WTC11 (cell line): ENCODE data around the gene PGAP6. TPM values are rescaled to one million over a fixed set of nuclear protein-coding genes. Genes with fewer than 3 reads are reported as not detected.

Experiments
- ATAC-seq: fragments of 200-7000 bp; cut with Tn5 transposase; 2 replicates; pipeline ENCODE4 v1.10.0; 2021; ENCODE audit warnings: mild to moderate bottlenecking, moderate library complexity
- CTCF ChIA-PET: fragments of 300-600 bp; sonication (Branson Sonifier 250); formaldehyde crosslinking; loops from one replicate; lab custom pipeline; 2021; ENCODE audit warnings: antibody characterized with exemption; lab: Charles Lee
- POLR2A ChIA-PET: fragments of 350-600 bp; sonication (Branson Sonifier 250); formaldehyde crosslinking; loops from one replicate; lab custom pipeline; 2021; ENCODE audit warnings: antibody characterized with exemption; lab: Charles Lee
- DNase-seq: peaks from one replicate; pipeline ENCODE4 v3.0.0; 2021; ENCODE audit warnings: low spot score
- H3K27ac Mint-ChIP-seq: 2 replicates; pipeline ENCODE4 v1.8.0; 2021; ENCODE audit warnings: mixed read lengths
- H3K27me3 Mint-ChIP-seq: 2 replicates; pipeline ENCODE4 v1.8.0; 2021; ENCODE audit warnings: low read depth, mild to moderate bottlenecking, moderate library complexity, mixed read lengths
- H3K36me3 Mint-ChIP-seq: 2 replicates; pipeline ENCODE4 v1.8.0; 2021; ENCODE audit warnings: mixed read lengths
- H3K4me1 Mint-ChIP-seq: 2 replicates; pipeline ENCODE4 v1.8.0; 2022; ENCODE audit warnings: mixed read lengths
- H3K4me3 Mint-ChIP-seq: 2 replicates; pipeline ENCODE4 v1.8.0; 2021; ENCODE audit warnings: mild to moderate bottlenecking, moderate library complexity, mixed read lengths
- H3K9me3 Mint-ChIP-seq: 2 replicates; pipeline ENCODE4 v1.8.0; 2021; ENCODE audit warnings: mixed read lengths
- ATF2 ChIP-seq: sonication (generic); formaldehyde crosslinking; IDR thresholded peaks from 2 replicates; pipeline ENCODE4 v1.8.1; 2022; ENCODE audit warnings: low read depth, missing genetic modification reagents, borderline replicate concordance
- CREM ChIP-seq: sonication (generic); formaldehyde crosslinking; IDR thresholded peaks from 2 replicates; pipeline ENCODE4 v1.8.1; 2022; ENCODE audit warnings: mild to moderate bottlenecking, missing genetic modification reagents, moderate library complexity
- ERG ChIP-seq: fragments of 250-450 bp; sonication (Bioruptor Pico); IDR thresholded peaks from 2 replicates; pipeline ENCODE4 v1.8.0; 2021; ENCODE audit warnings: mild to moderate bottlenecking
- ESRRA ChIP-seq: sonication (generic); formaldehyde crosslinking; IDR thresholded peaks from 2 replicates; pipeline ENCODE4 v1.8.1; 2022; ENCODE audit warnings: mild to moderate bottlenecking, missing genetic modification reagents, borderline replicate concordance
- MYBL2 ChIP-seq: sonication (generic); formaldehyde crosslinking; IDR thresholded peaks from 2 replicates; pipeline ENCODE4 v1.8.1; 2023; ENCODE audit warnings: mild to moderate bottlenecking, moderate library complexity, missing genetic modification reagents
- NFATC4 ChIP-seq: fragments of 250-450 bp; sonication (Bioruptor Pico); IDR thresholded peaks from 2 replicates; pipeline ENCODE4 v1.9.0; 2021; ENCODE audit warnings: mild to moderate bottlenecking
- PRDM15 ChIP-seq: sonication (generic); formaldehyde crosslinking; IDR thresholded peaks from 2 replicates; pipeline ENCODE4 v1.8.0; 2022; ENCODE audit warnings: missing genetic modification reagents
- PRRX2 ChIP-seq: fragments of 250-450 bp; sonication (Bioruptor Pico); IDR thresholded peaks from 2 replicates; pipeline ENCODE4 v1.8.0; 2021; ENCODE audit warnings: mild to moderate bottlenecking
- TCF7 ChIP-seq: sonication (generic); formaldehyde crosslinking; IDR thresholded peaks from 2 replicates; pipeline ENCODE4 v1.8.0; 2022; ENCODE audit warnings: mild to moderate bottlenecking, low read depth, missing genetic modification reagents, moderate library complexity
- TEAD4 ChIP-seq: sonication (generic); formaldehyde crosslinking; IDR thresholded peaks from 2 replicates; pipeline ENCODE4 v1.8.0; 2022; ENCODE audit warnings: mild to moderate bottlenecking, missing genetic modification reagents
- ZNF138 ChIP-seq: sonication (generic); formaldehyde crosslinking; conservative IDR thresholded peaks from 2 replicates; pipeline ENCODE4 v1.8.1; 2022; ENCODE audit warnings: mild to moderate bottlenecking, moderate library complexity, missing genetic modification reagents
- ZNF263 ChIP-seq: sonication (generic); formaldehyde crosslinking; IDR thresholded peaks from 2 replicates; pipeline ENCODE4 v1.8.1; 2022; ENCODE audit warnings: low read depth, mild to moderate bottlenecking, moderate library complexity, missing genetic modification reagents
- total RNA-seq: library from RNA; stranded (reverse); gene quantifications from 3 replicates; pipeline ENCODE4 v1.2.3, GENCODE V29; 2021
- TF ChIP-seq, protein P1 (sequence below): fragments of 250-450 bp; sonication (Bioruptor Pico); conservative IDR thresholded peaks from 2 replicates; pipeline ENCODE4 v1.9.0; 2021; ENCODE audit warnings: mild to moderate bottlenecking
- TF ChIP-seq, protein P2 (sequence below): sonication (generic); formaldehyde crosslinking; IDR thresholded peaks from 2 replicates; pipeline ENCODE4 v1.8.0; 2023; ENCODE audit warnings: missing genetic modification reagents
- TF ChIP-seq, protein P3 (sequence below): sonication (generic); formaldehyde crosslinking; IDR thresholded peaks from 2 replicates; pipeline ENCODE4 v1.8.1; 2023; ENCODE audit warnings: mild to moderate bottlenecking, missing genetic modification reagents
- TF ChIP-seq, protein P4 (sequence below): fragments of 250-450 bp; sonication (Bioruptor Pico); IDR thresholded peaks from 2 replicates; pipeline ENCODE4 v2.1.2; 2022; ENCODE audit warnings: mild to moderate bottlenecking, moderate library complexity

Gene PGAP6
- total RNA-seq, 1 experiment from 2014 or later: 108 TPM

DNA sequence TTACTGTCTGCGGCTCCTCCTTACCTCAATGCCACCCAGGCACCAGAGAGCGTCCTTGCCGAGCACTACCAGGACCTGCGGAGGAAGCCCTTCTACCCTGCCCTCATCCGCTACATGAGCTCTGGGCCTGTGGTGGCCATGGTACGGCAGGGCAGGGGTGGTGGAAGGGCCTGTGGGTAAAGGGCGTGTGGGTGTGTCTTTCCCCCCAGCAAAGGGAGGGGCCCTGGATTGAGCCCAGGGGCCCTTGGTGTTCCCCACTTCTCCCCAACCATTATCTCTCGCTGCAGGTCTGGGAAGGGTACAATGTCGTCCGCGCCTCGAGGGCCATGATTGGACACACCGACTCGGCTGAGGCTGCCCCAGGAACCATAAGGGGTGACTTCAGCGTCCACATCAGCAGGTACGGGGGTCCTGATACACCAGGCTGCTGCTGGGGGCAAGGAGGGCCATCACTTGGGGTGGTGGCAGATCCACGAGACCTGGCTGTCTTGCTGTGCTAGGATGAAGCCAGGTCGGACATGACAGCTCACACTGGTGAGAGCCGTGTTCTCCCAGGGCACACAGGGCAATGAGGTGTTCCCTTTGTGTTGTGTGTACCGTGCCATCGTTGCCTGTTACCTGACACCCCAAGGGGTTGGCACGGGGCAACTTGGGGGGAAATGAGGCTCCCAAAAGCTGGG, 17.7 kb upstream of the PGAP6 start:
- Mint-ChIP-seq H3K4me3 (peak overlapping the region; percentile 67), H3K36me3 (peaks cover 5% of the 10 kb centered on the region; the same call in 1 of the 2 replicates), H3K4me1 (peaks cover 25% of the 10 kb centered on the region), H3K9me3 (no peaks in the 10 kb centered on the region), H3K27ac (no peak overlapping the region), H3K27me3 (peaks cover 3% of the 10 kb centered on the region; the same call in 1 of the 2 replicates)
- ChIA-PET POLR2A (interaction anchor here (0.9 kb wide), 1 partner anchor 16 kb away, joined by 3 read pairs; no protein-coding TSS in a partner anchor), CTCF (no interaction called here)
- ATAC-seq: no peak
- no peak for DNase-seq
- no peak for TF ChIP-seq TEAD4 (CRISPR knock-in tag)
- TF ChIP-seq, protein P1, sequence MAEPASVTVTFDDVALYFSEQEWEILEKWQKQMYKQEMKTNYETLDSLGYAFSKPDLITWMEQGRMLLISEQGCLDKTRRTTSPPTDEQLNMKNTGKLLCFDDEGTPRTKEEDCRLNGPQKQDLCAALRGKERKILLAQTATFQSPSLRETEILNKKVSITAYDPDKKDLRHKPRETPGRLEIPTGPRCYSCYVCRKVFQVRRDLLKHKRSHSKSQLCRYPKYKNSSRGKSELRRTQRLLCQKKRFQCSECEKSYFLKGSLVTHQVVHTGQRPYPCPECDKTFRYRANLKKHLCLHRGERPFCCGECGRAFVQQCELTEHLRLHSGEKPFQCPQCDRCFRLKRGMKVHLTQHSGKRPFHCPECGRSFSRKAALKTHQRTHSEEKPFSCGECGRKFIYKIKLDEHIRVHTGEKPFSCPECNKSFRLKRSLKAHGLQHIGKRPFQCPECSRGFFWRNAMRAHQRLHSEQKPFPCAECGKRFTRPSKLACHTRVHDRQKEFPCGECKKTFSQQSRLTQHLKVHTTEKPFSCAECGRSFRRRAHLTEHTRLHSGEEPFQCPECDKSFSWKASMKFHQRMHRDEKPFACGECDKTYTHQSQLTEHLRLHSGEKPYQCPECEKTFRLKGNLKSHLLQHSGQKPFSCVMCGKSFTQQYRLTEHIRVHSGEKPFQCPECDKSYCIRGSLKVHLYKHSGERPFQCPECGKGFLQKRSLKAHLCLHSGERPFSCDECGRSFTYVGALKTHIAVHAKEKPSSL (CRISPR knock-in tag): no peak
- TF ChIP-seq, protein P2, sequence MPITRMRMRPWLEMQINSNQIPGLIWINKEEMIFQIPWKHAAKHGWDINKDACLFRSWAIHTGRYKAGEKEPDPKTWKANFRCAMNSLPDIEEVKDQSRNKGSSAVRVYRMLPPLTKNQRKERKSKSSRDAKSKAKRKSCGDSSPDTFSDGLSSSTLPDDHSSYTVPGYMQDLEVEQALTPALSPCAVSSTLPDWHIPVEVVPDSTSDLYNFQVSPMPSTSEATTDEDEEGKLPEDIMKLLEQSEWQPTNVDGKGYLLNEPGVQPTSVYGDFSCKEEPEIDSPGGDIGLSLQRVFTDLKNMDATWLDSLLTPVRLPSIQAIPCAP (CRISPR knock-in tag): 0 out of 2 replicates have a peak, but pooled peaks have one; percentile 5
- TF ChIP-seq ZNF138 (CRISPR knock-in tag): no peak
- TF ChIP-seq CREM (CRISPR knock-in tag): no peak
- TF ChIP-seq NFATC4 (CRISPR knock-in tag): no peak
- TF ChIP-seq ERG (CRISPR knock-in tag): no peak
- TF ChIP-seq, protein P3, sequence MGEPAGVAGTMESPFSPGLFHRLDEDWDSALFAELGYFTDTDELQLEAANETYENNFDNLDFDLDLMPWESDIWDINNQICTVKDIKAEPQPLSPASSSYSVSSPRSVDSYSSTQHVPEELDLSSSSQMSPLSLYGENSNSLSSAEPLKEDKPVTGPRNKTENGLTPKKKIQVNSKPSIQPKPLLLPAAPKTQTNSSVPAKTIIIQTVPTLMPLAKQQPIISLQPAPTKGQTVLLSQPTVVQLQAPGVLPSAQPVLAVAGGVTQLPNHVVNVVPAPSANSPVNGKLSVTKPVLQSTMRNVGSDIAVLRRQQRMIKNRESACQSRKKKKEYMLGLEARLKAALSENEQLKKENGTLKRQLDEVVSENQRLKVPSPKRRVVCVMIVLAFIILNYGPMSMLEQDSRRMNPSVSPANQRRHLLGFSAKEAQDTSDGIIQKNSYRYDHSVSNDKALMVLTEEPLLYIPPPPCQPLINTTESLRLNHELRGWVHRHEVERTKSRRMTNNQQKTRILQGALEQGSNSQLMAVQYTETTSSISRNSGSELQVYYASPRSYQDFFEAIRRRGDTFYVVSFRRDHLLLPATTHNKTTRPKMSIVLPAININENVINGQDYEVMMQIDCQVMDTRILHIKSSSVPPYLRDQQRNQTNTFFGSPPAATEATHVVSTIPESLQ (CRISPR knock-in tag): no peak

DNA sequence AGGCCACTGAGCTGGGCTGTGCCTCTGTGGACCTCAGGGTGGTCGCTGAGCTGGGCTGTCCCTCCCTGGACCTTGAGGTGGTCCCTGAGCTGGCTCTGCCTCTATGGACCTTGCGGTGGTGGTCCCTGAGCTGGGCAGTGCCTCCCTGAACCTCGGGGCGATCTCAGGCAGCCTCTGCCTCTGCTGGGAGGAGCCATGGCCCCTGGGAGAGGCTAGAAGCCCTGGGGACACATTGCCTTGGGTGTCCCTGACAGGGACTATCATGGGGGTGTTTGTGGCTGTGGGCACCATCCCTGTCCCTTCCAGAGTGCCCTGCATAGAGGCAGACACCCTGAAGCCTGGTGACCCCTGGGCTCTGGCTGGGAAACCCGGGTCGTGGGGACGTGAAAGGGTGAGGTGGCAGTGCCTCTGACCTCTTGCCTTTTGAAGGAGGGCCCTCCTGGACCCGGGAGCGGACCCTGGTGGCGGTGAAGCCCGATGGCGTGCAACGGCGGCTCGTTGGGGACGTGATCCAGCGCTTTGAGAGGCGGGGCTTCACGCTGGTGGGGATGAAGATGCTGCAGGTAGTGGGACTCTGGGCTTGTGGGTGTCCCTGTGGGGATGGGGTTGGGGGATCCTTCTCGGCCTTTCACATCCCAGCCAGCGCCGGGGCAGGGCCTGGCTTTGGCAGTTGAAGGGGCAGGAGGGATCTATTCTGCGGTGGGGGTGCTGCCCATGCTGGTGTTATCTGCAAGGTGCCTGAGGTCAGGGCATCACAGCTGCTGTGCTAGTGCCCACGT, 17.0 kb upstream of the PGAP6 start:
- no peak for ATAC-seq

More for the DNA sequence above, 17.0 kb upstream of the PGAP6 start:
- Mint-ChIP-seq H3K27me3 (peaks cover 3% of the 10 kb centered on the region; the same call in 1 of the 2 replicates), H3K9me3 (no peaks in the 10 kb centered on the region), H3K36me3 (peaks cover 5% of the 10 kb centered on the region; the same call in 1 of the 2 replicates), H3K4me1 (peaks cover 25% of the 10 kb centered on the region), H3K27ac (peak overlapping the region; percentile 86), H3K4me3 (peak overlapping the region; percentile 67)
- POLR2A ChIA-PET: no interaction called here
- TF ChIP-seq ZNF263 (CRISPR knock-in tag) (no peak), TCF7 (CRISPR knock-in tag) (no peak), ATF2 (no peak), MYBL2 (CRISPR knock-in tag) (no peak), PRRX2 (no peak), ESRRA (CRISPR knock-in tag) (no peak), PRDM15 (CRISPR knock-in tag) (no peak)
- TF ChIP-seq, protein P4, sequence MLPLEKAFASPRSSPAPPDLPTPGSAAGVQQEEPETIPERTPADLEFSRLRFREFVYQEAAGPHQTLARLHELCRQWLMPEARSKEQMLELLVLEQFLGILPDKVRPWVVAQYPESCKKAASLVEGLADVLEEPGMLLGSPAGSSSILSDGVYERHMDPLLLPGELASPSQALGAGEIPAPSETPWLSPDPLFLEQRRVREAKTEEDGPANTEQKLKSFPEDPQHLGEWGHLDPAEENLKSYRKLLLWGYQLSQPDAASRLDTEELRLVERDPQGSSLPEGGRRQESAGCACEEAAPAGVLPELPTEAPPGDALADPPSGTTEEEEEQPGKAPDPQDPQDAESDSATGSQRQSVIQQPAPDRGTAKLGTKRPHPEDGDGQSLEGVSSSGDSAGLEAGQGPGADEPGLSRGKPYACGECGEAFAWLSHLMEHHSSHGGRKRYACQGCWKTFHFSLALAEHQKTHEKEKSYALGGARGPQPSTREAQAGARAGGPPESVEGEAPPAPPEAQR: no peak
- DNase-seq: peak; percentile 57
- CTCF ChIA-PET: interaction anchor here (0.8 to 1.9 kb wide), 8 partner anchors 8 to 249 kb away, joined by 3 to 10 read pairs (median 3); no protein-coding TSS in a partner anchor
